Stimulated activated CD8-positive, alpha-beta memory T cell treated with anti-CD3 and anti-CD28 coated beads, Interleukin-15, amount 100 ng/mL, for 48 hours (primary cell): ENCODE results near the gene SEMA3B.
"Not testable (repeated sequence)": the region's sequence is repeated elsewhere in the genome, so short reads cannot be mapped to it uniquely, and the experiment has no call there.

Source experiments
- DNase-seq, 2 donors: peaks; one replicate each; pipeline ENCODE4 v3.0.0-alpha.2; 2020; ENCODE audit warnings: low read depth in 2 of 2

The SEMA3B gene

DNA sequence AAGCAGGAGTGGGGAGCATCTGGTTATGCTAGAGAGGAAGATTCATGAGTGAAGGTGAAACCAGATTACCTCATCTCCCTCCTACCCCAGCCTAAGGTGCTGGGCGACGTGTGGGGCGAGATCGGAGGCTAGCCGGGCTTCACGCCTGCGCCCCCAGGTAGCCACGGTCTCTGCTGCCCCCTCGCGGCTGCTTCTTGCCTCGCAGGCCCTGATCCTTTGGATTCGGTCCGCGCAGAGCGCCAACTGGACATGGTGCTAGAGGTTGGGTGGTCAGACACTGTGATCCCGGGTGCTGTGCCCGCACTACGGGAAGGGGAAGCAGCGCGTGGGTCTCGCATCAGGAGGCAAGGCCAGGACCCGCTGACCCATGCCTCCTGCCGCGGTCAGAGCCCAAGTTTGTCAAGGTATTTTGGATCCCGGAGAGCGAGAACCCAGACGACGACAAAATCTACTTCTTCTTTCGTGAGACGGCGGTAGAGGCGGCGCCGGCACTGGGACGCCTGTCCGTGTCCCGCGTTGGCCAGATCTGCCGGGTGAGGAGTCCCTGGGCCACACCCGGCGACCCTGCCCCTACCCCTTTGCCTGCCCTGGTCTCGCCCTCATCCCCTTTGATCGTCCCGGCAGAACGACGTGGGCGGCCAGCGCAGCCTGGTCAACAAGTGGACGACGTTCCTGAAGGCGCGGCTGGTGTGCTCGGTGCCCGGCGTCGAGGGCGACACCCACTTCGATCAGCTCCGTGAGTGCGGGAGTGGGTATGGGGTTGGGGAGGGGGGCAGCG is 4.2 kb downstream of the SEMA3B start:
- peak; percentile 76 to 80 for DNase-seq

DNA sequence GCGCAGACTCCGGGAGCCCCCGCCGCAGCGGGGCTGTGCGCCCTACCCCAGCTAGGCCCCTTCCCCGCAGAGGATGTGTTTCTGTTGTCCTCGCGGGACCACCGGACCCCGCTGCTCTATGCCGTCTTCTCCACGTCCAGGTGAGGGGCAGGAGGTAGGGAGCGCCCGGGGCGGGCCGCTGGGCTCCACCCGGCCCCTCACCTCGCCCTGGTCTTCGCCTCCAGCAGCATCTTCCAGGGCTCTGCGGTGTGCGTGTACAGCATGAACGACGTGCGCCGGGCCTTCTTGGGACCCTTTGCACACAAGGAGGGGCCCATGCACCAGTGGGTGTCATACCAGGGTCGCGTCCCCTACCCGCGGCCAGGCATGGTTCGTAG is 4.7 kb downstream of the SEMA3B start:
- no peak for DNase-seq

DNA sequence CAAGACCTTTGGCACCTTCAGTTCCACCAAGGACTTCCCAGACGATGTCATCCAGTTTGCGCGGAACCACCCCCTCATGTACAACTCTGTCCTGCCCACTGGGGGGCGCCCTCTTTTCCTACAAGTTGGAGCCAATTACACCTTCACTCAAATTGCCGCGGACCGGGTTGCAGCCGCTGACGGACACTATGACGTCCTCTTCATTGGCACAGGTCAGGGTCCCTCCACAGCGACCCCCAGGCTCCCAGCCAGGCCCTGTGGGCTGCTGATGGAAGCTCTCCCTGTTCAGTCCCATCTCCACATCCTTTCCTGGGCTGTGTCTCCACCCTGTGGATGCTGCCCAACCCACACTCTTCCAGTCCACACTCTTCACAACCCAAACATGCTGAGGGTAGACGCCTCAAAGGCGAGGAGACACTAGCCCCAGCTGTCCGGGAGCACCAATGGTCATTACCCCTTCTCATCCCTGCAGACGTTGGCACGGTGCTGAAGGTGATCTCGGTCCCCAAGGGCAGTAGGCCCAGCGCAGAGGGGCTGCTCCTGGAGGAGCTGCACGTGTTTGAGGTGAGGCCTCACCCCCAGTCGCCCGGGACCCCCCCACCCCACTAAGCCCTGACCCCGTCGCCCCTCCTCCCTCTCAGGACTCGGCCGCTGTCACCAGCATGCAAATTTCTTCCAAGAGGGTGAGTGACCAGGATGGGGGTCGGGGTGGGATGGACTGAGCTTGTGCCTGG is 5.6 kb downstream of the SEMA3B start:
- DNase-seq: peak; percentile 48 to 55

DNA sequence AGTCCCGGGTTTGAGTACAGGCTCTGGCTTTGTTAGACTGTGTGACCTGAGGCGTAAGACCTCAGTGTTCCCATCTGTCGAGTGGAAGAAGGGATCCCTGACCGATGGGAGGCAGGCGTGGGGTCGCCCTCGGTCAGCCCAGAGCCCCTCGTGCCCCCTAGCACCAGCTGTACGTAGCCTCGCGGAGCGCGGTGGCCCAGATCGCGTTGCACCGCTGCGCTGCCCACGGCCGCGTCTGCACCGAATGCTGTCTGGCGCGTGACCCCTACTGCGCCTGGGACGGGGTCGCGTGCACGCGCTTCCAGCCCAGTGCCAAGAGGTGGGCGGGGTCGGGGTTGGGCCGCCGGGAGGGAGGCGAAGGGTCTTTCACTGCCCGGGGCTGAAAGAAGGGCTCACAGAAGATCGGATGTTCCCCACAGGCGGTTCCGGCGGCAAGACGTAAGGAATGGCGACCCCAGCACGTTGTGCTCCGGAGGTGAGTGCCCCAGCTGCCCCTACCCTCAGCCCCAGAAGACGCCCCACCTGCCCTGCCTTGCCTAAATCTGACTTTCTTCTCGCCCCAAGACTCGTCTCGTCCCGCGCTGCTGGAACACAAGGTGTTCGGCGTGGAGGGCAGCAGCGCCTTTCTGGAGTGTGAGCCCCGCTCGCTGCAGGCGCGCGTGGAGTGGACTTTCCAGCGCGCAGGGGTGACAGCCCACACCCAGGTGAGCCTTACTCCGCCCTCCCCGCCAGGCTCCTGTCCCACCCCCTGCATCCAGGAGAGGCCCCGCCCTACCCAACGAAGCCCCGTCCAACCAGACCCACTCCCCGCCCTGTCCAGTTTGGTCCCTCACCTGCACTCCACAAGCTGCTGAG is 6.4 kb downstream of the SEMA3B start:
- DNase-seq: no peak

DNA sequence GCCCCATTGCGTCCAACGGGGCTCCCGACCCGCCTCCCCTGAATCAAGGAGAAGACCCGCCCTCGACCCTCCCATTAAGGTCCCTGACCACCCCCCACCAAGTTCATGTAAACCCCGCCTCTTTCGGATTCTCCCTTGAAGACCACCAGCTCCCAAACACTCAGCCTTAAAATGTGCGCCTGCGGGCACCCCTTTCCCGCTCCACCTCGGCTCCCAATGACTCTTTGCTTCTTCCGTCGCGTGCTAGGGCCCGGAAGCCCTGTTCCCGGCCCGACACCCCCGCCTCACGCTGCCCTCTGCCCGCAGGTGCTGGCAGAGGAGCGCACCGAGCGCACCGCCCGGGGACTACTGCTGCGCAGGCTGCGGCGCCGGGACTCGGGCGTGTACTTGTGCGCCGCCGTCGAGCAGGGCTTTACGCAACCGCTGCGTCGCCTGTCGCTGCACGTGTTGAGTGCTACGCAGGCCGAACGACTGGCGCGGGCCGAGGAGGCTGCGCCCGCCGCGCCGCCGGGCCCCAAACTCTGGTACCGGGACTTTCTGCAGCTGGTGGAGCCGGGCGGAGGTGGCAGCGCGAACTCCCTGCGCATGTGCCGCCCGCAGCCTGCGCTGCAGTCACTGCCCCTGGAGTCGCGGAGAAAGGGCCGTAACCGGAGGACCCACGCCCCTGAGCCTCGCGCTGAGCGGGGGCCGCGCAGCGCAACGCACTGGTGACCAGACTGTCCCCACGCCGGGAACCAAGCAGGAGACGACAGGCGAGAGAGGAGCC is 7.2 kb downstream of the SEMA3B start:
- DNase-seq: no peak

DNA sequence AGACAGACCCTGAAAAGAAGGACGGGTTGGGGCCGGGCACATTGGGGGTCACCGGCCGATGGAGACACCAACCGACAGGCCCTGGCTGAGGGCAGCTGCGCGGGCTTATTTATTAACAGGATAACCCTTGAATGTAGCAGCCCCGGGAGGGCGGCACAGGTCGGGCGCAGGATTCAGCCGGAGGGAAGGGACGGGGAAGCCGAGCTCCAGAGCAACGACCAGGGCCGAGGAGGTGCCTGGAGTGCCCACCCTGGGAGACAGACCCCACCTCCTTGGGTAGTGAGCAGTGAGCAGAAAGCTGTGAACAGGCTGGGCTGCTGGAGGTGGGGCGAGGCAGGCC is 7.8 kb downstream of the SEMA3B start:
- no peak for DNase-seq

DNA sequence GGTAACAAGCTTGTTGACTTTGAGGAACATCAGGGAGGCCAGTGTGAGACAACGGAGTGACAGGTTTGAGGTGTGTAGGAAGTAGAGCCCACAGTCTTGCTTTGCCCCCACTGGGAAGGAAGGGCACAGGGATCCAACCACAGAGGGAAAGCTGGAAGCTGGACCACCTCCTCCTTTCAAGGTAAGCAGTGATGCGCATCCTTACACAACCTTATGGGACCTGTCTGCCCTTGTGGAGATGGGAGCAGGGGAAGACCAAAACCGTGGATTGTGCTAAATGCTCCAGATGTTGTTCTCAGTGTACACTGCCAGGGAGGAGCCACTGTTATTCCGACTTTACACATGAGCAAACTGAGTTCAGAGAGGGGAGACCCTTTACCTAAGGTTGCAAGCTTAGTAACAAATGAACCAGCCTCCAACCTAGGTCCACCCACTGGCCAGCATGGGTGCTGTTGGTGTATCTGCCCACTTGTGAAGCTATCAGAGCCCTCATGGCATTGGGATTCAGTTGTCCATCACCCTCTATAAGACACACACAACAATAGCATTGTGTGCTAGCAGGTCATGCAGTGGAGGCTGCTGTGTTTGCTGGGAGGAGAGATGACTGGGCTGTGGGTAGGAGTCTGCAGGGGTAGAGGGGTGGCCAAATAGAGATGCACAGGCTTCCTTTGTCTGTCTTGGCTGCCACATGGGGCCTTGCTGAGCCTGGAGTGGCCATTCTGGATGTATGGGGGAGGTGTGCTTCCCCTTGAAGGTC is 9.4 kb downstream of the SEMA3B start:
- no peak for DNase-seq

DNA sequence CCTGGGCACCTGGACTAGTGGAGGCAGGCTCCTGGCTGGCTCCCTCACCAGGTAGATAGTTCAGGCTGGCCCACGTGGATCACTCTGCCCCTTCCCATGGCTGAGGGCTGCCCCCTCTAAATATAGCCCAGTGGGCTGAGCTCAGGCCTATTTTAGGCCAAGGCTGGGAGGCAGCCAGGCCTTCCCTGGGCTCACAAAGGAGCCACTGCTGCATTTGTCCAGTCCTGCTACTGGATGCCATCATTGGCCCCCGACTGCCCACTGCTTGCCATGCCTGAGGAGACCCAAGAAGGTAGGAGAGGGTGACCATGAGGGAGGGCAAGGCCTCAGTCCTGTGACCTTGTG is 9.9 kb downstream of the SEMA3B start, which contains the start of gene LSMEM2:
Gene LSMEM2, plus strand, starts transcription at position 208 of the 345 bp plus-strand sequence. Its CDS starts 27 bp downstream, at position 235.
- DNase-seq: no peak

DNA sequence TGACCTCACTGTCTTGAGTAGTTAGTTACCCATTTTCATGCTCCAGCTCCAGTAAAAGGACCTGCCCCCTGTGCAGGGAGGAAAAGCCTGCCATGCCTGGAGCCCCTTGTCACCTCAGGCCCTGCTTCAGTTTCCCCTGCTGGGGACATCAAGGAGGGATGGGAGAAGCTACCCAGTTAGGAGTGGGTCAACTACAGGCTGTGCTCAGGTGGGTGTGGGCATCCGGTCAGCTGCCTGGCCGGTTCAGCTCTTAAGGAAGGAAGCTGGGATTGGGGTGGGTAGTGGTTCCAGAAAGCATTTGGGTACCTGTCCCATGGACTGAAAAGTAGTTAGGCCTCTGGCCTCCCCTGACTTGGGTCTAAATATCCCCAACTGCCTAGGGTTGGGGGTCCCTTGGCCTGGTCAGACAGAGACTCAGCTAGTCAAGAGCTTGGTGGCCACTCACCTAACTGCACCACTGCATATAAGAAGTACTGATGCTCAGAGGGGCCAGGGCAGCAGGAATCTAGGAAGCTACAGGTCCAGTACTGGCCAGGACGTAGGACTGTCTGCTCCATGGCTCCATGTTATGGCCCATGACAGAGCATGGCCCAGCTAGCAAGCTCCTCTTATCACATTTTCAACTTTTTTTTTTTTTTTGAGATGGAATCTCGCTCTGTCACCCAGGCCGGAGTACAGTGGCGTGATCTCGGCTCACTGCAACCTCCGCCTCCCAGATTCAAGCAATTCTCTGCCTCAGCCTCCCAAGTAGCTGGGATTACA is 10.5 kb downstream of the SEMA3B start:
- DNase-seq: no peak

DNA sequence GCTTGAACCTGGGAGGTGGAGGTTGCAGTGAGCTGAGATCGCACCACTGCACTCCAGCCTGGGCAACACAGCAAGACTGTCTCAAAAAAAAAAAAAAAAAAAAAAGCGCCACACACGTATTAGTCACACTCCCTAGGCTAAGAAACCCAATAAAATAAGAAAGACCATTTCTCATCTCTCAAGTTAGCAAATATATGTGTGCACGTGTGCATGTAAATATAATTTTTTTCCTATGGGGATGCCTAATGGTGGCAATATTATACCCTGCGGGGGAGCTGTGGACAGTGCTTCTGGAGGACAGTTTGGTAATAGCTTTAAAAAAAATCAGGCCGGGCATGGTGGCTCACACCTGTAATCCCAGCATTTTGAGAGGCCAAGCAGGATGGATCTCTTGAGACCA is 15.2 kb downstream of the SEMA3B start:
- DNase-seq: not testable (repeated sequence)

DNA sequence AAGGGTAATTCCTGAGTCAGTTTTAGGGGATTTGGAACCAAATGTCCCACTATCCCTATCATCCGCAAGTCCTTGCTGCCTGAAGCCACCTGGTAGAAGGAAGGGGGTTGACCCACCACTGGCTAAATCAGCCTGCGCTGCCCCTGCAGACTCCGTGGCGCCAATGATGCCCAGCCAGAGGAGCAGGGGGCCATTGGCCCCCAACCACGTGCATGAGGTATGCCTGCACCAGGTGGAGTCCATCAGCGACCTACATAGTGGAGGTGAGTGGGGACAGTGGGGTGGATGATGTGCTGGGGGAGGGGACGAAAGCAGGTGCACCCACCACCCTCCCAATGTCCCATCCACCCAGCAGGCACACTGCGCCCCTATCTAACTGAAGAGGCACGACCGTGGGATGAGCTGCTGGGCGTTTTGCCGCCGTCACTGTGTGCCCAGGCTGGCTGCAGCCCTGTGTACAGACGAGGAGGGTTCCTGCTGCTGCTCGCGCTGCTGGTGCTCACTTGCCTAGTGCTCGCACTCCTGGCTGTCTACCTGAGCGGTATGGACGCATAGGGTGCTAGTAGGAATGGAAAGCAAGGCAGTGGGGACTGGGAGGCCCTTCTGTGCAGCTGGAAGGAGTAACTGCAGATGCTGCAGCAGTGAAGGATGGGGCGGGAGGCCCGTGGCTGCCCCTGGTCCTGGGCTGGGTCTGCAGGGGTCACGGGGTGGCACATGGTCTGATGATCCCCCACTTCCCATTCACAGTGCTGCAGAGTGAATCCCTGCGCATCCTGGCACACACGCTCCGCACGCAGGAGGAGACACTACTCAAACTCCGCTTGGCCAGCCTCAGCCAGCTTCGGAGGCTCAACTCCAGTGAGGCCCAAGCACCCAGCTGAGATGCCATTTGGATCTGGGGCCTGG is 17.6 kb downstream of the SEMA3B start:
- DNase-seq: no peak

DNA sequence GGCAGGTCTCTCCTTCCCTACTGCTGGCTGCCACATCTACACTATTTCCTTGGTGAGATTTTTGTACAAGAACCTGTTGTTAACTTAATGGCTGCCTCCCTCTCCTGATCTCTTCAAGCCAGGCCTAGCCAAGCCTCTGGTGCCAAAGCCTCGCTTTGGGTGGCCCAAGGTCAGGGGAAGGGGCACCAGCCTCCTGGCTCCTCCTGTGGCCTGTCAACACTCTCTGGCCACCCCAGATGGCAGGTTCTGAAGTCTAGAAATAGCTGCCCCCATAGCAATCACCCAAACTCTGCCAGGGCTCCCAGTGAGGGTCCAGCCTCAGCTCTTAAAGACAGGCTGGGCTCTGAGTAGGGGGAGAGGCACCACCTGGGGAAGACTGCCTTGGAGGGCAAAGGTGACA is 18.3 kb downstream of the SEMA3B start:
- no peak for DNase-seq

DNA sequence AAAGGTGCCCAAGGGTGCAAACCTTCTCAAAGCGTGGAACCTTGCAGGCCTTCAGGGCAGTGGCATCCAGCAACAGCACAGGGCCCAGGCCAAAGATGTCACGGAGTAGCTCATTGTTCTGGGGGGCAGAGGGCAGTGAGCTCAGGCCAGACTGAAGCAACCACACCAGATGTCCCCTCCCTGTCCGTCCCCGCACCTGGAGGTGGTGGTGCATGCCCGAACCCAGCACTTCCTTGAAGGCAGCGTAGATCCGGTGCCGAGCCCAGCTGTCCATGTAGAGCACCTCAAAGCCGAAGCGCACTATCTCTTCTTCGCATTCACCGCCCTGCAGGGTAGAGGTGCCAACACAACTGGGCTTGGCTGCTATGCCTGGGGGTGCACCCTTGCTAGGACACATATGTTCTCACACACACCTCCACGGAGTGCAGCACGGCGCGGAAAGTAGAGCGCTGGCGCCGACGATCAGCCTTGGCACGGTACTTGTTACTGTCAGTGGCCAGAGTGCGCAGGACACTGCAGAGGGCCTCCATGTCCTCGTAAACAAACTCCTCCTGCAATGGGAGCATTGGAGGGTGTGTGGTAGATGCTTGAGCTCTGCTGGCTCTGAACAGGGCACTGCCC is 19.6 kb downstream of the SEMA3B start:
- no peak for DNase-seq

DNA sequence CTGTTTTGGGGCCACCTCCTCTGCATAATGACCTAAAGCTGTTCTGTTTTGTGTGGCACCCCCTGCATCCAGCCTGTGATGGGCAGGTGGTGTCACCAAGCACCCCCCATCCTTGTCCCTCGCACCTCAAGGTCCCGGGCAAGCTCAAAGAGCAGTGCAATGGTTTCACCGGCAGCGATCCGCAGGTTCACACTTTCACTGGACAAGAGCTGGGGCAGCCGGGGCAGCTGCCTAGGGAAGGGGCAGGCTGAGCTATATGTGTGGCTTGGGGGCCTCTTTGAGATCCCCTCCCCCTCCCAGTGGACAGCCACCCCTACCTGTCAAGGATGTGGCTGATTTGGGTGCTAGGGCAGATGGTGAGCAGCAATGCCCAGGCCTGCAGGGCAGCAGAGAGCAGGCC is 20.2 kb downstream of the SEMA3B start:
- no peak for DNase-seq

DNA sequence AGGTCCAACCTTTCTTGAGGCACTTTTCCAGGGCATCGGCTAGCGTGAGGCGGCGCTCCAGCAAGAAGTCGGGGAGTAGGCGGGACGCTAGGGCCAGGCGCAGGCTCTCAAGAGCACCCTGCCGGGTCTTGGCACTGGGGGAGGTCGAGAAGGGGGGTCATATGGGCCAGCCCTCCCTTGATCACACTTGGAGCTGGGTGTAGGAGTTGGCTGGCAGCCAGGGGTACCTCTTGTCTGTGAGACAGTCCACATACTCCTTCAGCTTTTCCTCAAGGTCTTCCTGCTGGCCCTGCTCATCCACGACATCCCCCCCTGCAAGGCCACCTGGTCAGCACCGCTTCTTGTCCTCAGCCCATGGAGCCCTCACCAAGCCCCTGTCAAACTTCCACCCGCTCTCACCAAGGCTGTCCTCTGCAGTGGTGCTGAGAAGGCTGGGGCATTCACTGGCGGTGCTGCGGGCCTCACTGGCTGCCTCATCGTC is 21.3 kb downstream of the SEMA3B start:
- DNase-seq: no peak

DNA sequence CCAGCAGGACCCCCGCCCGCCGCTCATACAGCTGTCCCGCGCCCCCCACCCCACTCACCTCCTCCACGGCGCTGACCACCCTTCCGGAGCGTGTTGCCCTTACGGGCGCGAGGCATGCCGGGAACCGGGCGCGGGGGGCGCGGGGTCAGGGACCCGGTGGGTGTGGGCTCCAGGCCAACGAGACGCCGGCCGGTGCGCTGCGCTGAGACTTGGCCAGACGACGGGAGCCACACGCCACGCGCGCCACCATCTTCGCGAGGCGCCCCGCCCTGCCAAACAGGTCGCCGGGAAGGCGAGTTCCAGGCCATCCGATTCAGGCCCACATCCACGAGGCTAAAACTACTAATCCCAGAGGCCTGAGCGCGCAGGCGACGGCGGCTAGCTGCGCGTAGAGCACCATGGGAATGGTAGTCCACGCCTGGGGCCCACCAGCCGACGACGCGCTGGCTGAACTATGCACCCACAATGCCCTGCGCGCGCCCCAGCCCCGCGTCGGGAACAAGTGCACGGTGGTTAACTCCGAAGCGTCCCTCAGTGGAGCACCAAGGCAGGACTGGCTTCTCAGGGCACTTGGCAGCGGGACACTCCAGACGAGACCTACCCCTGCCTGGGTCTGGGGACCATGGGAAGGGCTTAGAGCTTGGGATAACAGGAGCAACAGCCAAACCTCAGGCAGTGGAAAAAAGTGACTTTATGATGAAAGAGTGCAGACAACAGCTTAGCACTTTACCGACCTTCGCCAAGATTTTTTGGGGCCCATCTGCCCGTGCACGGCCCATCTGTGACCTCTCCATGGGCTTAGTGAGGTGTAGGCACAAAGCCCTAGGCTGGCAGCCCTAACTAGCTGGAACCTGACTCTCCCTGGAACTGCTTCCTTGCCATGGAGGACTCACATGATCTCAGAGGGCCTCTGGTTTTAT is 23.5 kb downstream of the SEMA3B start, which contains the start of gene IFRD2:
Gene IFRD2, minus strand, starts transcription at position 271 of the 920 bp plus-strand sequence. Its CDS starts 155 bp downstream, at position 116.
- DNase-seq: peak; percentile 93 to 95

DNA sequence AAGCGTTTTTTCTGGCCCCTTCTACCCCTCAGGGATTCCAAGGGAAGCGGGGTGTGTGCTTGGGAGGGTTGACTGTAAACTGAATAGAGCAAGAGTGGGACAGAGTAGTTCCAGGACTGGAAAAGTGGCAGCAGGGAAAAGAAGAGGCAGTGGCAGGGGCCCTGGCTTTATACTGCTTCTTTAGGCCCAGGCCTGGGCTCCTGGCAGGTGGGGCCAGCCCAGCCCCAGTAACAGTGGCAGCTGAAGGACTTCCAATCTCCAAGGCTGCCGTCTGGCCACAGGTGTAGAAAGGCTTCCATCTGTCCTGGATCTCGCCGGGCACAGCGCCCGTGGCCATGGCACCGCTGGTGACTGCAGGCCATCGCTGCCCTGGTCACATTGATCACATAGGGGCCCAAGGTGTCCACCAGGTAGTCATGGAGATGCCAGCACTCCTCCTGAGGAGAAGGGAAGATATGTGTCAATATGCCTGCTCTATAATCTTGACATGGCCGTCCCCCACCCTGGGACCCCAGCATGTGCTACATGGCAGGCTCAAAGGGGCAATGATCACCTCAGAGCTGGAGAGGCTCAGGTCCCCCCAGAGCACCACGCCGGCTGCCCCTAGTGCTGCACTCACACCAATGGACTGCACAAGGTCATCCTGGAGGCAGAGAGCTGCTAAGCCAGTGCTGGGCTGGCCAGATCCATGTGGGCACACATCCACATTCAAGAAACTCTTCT is 24.3 kb downstream of the SEMA3B start:
- no peak for DNase-seq
